ENCODE measurements around the gene ERICH4.
A peak's percentile ranks its signal among the peaks of the same experiment; 100 is the strongest.
"Not testable (repeated sequence)": the region's sequence is repeated elsewhere in the genome, so short reads cannot be mapped to it uniquely, and the experiment has no call there.

The ERICH4 gene

GRCh38 chr19:41463257-41464256, 20.6 kb downstream of the ERICH4 start:
- H3K27me3 ChIP-seq, H4K20me1 ChIP-seq, H3K9ac ChIP-seq, H3K36me3 ChIP-seq, H3K4me3 ChIP-seq: not testable (repeated sequence)
- Histone ChIP-seq H3K27ac (peak overlapping the region in 3 of 11 experiments; percentile 11 to 33 (median 33); a peak in 4 of 22 replicates), H3K9me3 (replicated peaks in 1 of 11) (peaks cover 0 to 18% (median 7%) of the 10 kb centered on the region in 11 experiments; a peak in 14 of 22 replicates), H3K4me2 (peak overlapping the region in 6 of 11 experiments; percentile 5 to 42 (median 17); a peak in 7 of 22 replicates), H3K4me1 (peaks cover 0 to 13% (median 8%) of the 10 kb centered on the region in 10 experiments; a peak in 10 of 20 replicates)
- peak in 5 of 11 experiments; percentile 11 to 61 (median 33); a peak in 3 of 22 replicates for TF ChIP-seq Cebpa-rat (IDR thresholded peaks at IDR 0.05)

GRCh38 chr19:41476583-41476982, 33.6 kb downstream of the ERICH4 start:
- peaks cover 0 to 29% (median 19%) of the 10 kb centered on the region in 10 experiments; a peak in 13 of 20 replicates for H3K4me1 ChIP-seq
- no peak overlapping the region for H3K9ac ChIP-seq
- H3K9me3 ChIP-seq (replicated peaks in 1 of 11): peaks cover 11 to 21% (median 16%) of the 10 kb centered on the region in 11 experiments; a peak in 21 of 22 replicates
- H4K20me1 ChIP-seq: no peaks in the 10 kb centered on the region
- no peak overlapping the region for H3K27ac ChIP-seq
- TF ChIP-seq Cebpa-rat (IDR thresholded peaks at IDR 0.05): no peak
- H3K27me3 ChIP-seq: no peaks in the 10 kb centered on the region
- no peak overlapping the region for H3K4me3 ChIP-seq
- peak overlapping the region in 4 of 11 experiments; percentile 0 to 52 (median 28); a peak in 4 of 22 replicates for H3K4me2 ChIP-seq
- H3K36me3 ChIP-seq: no peaks in the 10 kb centered on the region

- H3K9me3 ChIP-seq (replicated peaks in 1 of 11): peaks cover 2 to 15% (median 7%) of the 10 kb centered on the region in 11 experiments; a peak in 19 of 22 replicates
- H3K9ac ChIP-seq: no peak overlapping the region
- H3K4me1 ChIP-seq: peaks cover 0 to 29% (median 19%) of the 10 kb centered on the region in 10 experiments; a peak in 13 of 20 replicates
- no peaks in the 10 kb centered on the region for H3K27me3 ChIP-seq
- no peaks in the 10 kb centered on the region for H3K36me3 ChIP-seq
- H3K4me3 ChIP-seq: no peak overlapping the region
- no peaks in the 10 kb centered on the region for H4K20me1 ChIP-seq
- H3K4me2 ChIP-seq: peak overlapping the region in 1 of 11 experiments; percentile 30; a peak in 1 of 22 replicates
- TF ChIP-seq Cebpa-rat (IDR thresholded peaks at IDR 0.05): no peak
- H3K27ac ChIP-seq: no peak overlapping the region
These were observed 35.2 kb downstream of the ERICH4 start for GRCh38 chr19:41478171-41478570.

GRCh38 chr19:41478875-41479756, 36.2 kb downstream of the ERICH4 start:
- no peaks in the 10 kb centered on the region for H3K27me3 ChIP-seq
- H3K4me2 ChIP-seq: peak overlapping the region in 8 of 11 experiments; percentile 12 to 43 (median 26); a peak in 9 of 22 replicates
- H3K27ac ChIP-seq: peak overlapping the region in 4 of 11 experiments; percentile 17 to 47 (median 20); a peak in 4 of 22 replicates
- H3K4me1 ChIP-seq: peaks cover 0 to 29% (median 19%) of the 10 kb centered on the region in 10 experiments; a peak in 13 of 20 replicates
- no peaks in the 10 kb centered on the region for H4K20me1 ChIP-seq
- no peak overlapping the region for H3K9ac ChIP-seq
- H3K9me3 ChIP-seq (replicated peaks in 1 of 11): peaks cover 0 to 10% (median 0%) of the 10 kb centered on the region in 11 experiments; a peak in 6 of 22 replicates
- H3K4me3 ChIP-seq: no peak overlapping the region
- TF ChIP-seq Cebpa-rat (IDR thresholded peaks at IDR 0.05): no peak
- no peaks in the 10 kb centered on the region for H3K36me3 ChIP-seq

- Histone ChIP-seq H3K9me3 (replicated peaks in 1 of 11) (peaks cover 0 to 10% (median 0%) of the 10 kb centered on the region in 11 experiments; a peak in 6 of 22 replicates), H4K20me1 (no peaks in the 10 kb centered on the region), H3K4me1 (peaks cover 0 to 29% (median 19%) of the 10 kb centered on the region in 10 experiments; a peak in 13 of 20 replicates), H3K4me3 (no peak overlapping the region), H3K36me3 (no peaks in the 10 kb centered on the region), H3K9ac (peak overlapping the region in 1 of 11 experiments; percentile 20; a peak in 2 of 22 replicates), H3K27me3 (no peaks in the 10 kb centered on the region), H3K4me2 (peak overlapping the region in 9 of 11 experiments; percentile 5 to 43 (median 24); a peak in 11 of 22 replicates), H3K27ac (peak overlapping the region in 4 of 11 experiments; percentile 19 to 47 (median 36); a peak in 5 of 22 replicates)
- TF ChIP-seq Cebpa-rat (IDR thresholded peaks at IDR 0.05): no peak
These were observed 36.8 kb downstream of the ERICH4 start for GRCh38 chr19:41479757-41480191.

- Histone ChIP-seq H3K9me3 (replicated peaks in 1 of 11) (peaks cover 0 to 10% (median 0%) of the 10 kb centered on the region in 11 experiments; a peak in 6 of 22 replicates), H4K20me1 (no peaks in the 10 kb centered on the region), H3K27me3 (no peaks in the 10 kb centered on the region), H3K36me3 (no peaks in the 10 kb centered on the region), H3K9ac (peak overlapping the region in 1 of 11 experiments; percentile 20; a peak in 2 of 22 replicates), H3K4me1 (peaks cover 0 to 29% (median 19%) of the 10 kb centered on the region in 10 experiments; a peak in 13 of 20 replicates), H3K4me2 (peak overlapping the region in 7 of 11 experiments; percentile 5 to 43 (median 23); a peak in 9 of 22 replicates), H3K4me3 (no peak overlapping the region), H3K27ac (peak overlapping the region in 4 of 11 experiments; percentile 27 to 47 (median 42); a peak in 5 of 22 replicates)
- no peak for TF ChIP-seq Cebpa-rat (IDR thresholded peaks at IDR 0.05)
These were observed 37.4 kb downstream of the ERICH4 start for GRCh38 chr19:41480336-41480735.

GRCh38 chr19:41484822-41485221, 41.9 kb downstream of the ERICH4 start:
- no peaks in the 10 kb centered on the region for H4K20me1 ChIP-seq
- no peaks in the 10 kb centered on the region for H3K36me3 ChIP-seq
- H3K4me3 ChIP-seq: no peak overlapping the region
- no peak overlapping the region for H3K9ac ChIP-seq
- no peak for TF ChIP-seq Cebpa-rat (IDR thresholded peaks at IDR 0.05)
- H3K27ac ChIP-seq: no peak overlapping the region
- H3K4me2 ChIP-seq: no peak overlapping the region
- H3K9me3 ChIP-seq (replicated peaks in 1 of 11): peaks cover 9 to 25% (median 16%) of the 10 kb centered on the region in 11 experiments; a peak in 17 of 22 replicates
- no peaks in the 10 kb centered on the region for H3K27me3 ChIP-seq
- peaks cover 0 to 7% (median 6%) of the 10 kb centered on the region in 10 experiments; a peak in 9 of 20 replicates for H3K4me1 ChIP-seq

GRCh38 chr19:41486953-41487352, 44.0 kb downstream of the ERICH4 start:
- H3K9ac ChIP-seq, H3K4me2 ChIP-seq, H3K4me3 ChIP-seq, H3K36me3 ChIP-seq, H3K4me1 ChIP-seq, H3K27ac ChIP-seq, H4K20me1 ChIP-seq, H3K27me3 ChIP-seq: not testable (repeated sequence)
- 0 out of 22 replicates have a peak, but pooled peaks of 1 of the 11 experiments have one; percentile 31 for TF ChIP-seq Cebpa-rat (IDR thresholded peaks at IDR 0.05)
- peaks cover 9 to 31% (median 17%) of the 10 kb centered on the region in 11 experiments; a peak in 17 of 22 replicates for H3K9me3 ChIP-seq (replicated peaks in 1 of 11)
